Measurements from ENCODE around the gene AGAP2.

Gene AGAP2

GRCh38 chr12:57754411-57755193, 16.1 kb upstream of the AGAP2 start, which contains the start of gene MARCHF9:
MARCHF9 (plus strand) TSS chr12:57755103; CDS start chr12:57755529, 426 bp downstream.
- no peak for DNase-seq (ENCODE audit: low spot score)
- FAIRE-seq, result no peak

GRCh38 chr12:57753756-57754337, 15.3 kb upstream of the AGAP2 start:
- FAIRE-seq (no peak), DNase-seq (ENCODE audit: low spot score) (no peak)

GRCh38 chr12:57752668-57753000, 14.1 kb upstream of the AGAP2 start:
- FAIRE-seq (no peak), DNase-seq (ENCODE audit: low spot score) (no peak)

- peak; percentile 80 for FAIRE-seq
- DNase-seq (ENCODE audit: low spot score), result peak; percentile 97
These were observed 13.5 kb upstream of the AGAP2 start, which contains the start of gene CDK4 for GRCh38 chr12:57751788-57752667. CDK4 (minus strand) TSS chr12:57752310; CDS start chr12:57751717, 593 bp downstream.

GRCh38 chr12:57751432-57751787, 12.9 kb upstream of the AGAP2 start:
- DNase-seq (ENCODE audit: low spot score) (no peak), FAIRE-seq (no peak)

- DNase-seq (ENCODE audit: low spot score) (no peak), FAIRE-seq (no peak)
These were observed 12.3 kb upstream of the AGAP2 start for GRCh38 chr12:57750561-57751431.

- DNase-seq (ENCODE audit: low spot score) (no peak), FAIRE-seq (no peak)
These were observed 10.5 kb upstream of the AGAP2 start for GRCh38 chr12:57749061-57749460.

- FAIRE-seq, result no peak
- DNase-seq (ENCODE audit: low spot score), result no peak
These were observed 7.5 kb upstream of the AGAP2 start for GRCh38 chr12:57746025-57746424.

GRCh38 chr12:57745485-57745881, 6.9 kb upstream of the AGAP2 start:
- no peak for FAIRE-seq
- no peak for DNase-seq (ENCODE audit: low spot score)

- peak; percentile 88 for DNase-seq (ENCODE audit: low spot score)
- FAIRE-seq, result peak; percentile 84
These were observed 6.4 kb upstream of the AGAP2 start, which contains the start of gene TSPAN31 for GRCh38 chr12:57744777-57745484. TSPAN31 (plus strand) TSS chr12:57745039; CDS start chr12:57745155, 116 bp downstream.

GRCh38 chr12:57744194-57744776, 5.7 kb upstream of the AGAP2 start:
- FAIRE-seq, result no peak
- DNase-seq (ENCODE audit: low spot score), result no peak

GRCh38 chr12:57743769-57744168, 5.2 kb upstream of the AGAP2 start:
- FAIRE-seq (no peak), DNase-seq (ENCODE audit: low spot score) (no peak)

- FAIRE-seq (no peak), DNase-seq (ENCODE audit: low spot score) (no peak)
These were observed 3.5 kb upstream of the AGAP2 start for GRCh38 chr12:57741844-57742738.

- FAIRE-seq (no peak), DNase-seq (ENCODE audit: low spot score) (no peak)
These were observed 2.9 kb upstream of the AGAP2 start for GRCh38 chr12:57741413-57741789.

GRCh38 chr12:57740656-57741412, 2.3 kb upstream of the AGAP2 start:
- FAIRE-seq (no peak), DNase-seq (ENCODE audit: low spot score) (no peak)

GRCh38 chr12:57739914-57740538, 1.5 kb upstream of the AGAP2 start:
- no peak for DNase-seq (ENCODE audit: low spot score)
- no peak for FAIRE-seq

GRCh38 chr12:57739387-57739786, 845 bp upstream of the AGAP2 start:
- DNase-seq (ENCODE audit: low spot score) (no peak), FAIRE-seq (no peak)
